ENCODE data around the gene SSBP3. TPM values are rescaled to one million over a fixed set of nuclear protein-coding genes. Genes with fewer than 3 reads are reported as not detected.

Gene SSBP3
- total RNA-seq, 2 donors from 2014 or later, result 63.8 to 76.5 TPM

- no peak overlapping the region for H3K4me3 ChIP-seq
- H3K4me1 ChIP-seq, result peaks cover 23% of the 10 kb centered on the region
- no peak for DNase-seq
- no peaks in the 10 kb centered on the region for H3K9me3 ChIP-seq
- H3K36me3 ChIP-seq, result no peaks in the 10 kb centered on the region
- no peak overlapping the region for H3K27ac ChIP-seq
- no peak for TF ChIP-seq CTCF (IDR thresholded peaks at IDR 0.05)
- intact Hi-C loops (cut with DNase I), result no loop called here
- H3K9ac ChIP-seq (ENCODE audit: low read depth in 2 of 2, low read length in 2 of 2), result no peak overlapping the region
- H3K27me3 ChIP-seq, result no peaks in the 10 kb centered on the region
Observed at GRCh38 chr1:54375712-54376429, 30.3 kb downstream of the SSBP3 start.

GRCh38 chr1:54375298-54375697 lies 30.9 kb downstream of the SSBP3 start:
- TF ChIP-seq CTCF (IDR thresholded peaks at IDR 0.05), result no peak
- H3K27me3 ChIP-seq, result no peaks in the 10 kb centered on the region
- H3K4me3 ChIP-seq, result no peak overlapping the region
- peaks cover 24% of the 10 kb centered on the region for H3K4me1 ChIP-seq
- H3K9me3 ChIP-seq, result no peaks in the 10 kb centered on the region
- no peak overlapping the region for H3K27ac ChIP-seq
- no peak for DNase-seq
- H3K9ac ChIP-seq (ENCODE audit: low read depth in 2 of 2, low read length in 2 of 2), result no peak overlapping the region
- H3K36me3 ChIP-seq, result no peaks in the 10 kb centered on the region
- intact Hi-C loops (cut with DNase I), result no loop called here

- TF ChIP-seq CTCF (IDR thresholded peaks at IDR 0.05), result no peak
Observed at GRCh38 chr1:54374766-54375165, 31.4 kb downstream of the SSBP3 start.

GRCh38 chr1:54372978-54373377 lies 33.2 kb downstream of the SSBP3 start:
- intact Hi-C loops (cut with DNase I), result no loop called here
- no peak overlapping the region for H3K4me3 ChIP-seq
- no peak for DNase-seq
- H3K4me1 ChIP-seq, result peaks cover 24% of the 10 kb centered on the region
- H3K9ac ChIP-seq (ENCODE audit: low read depth in 2 of 2, low read length in 2 of 2), result no peak overlapping the region
- TF ChIP-seq CTCF (IDR thresholded peaks at IDR 0.05), result no peak
- no peak overlapping the region for H3K27ac ChIP-seq
- no peaks in the 10 kb centered on the region for H3K36me3 ChIP-seq
- H3K9me3 ChIP-seq, result no peaks in the 10 kb centered on the region
- no peaks in the 10 kb centered on the region for H3K27me3 ChIP-seq

More at GRCh38 chr1:54374766-54375165, 31.4 kb downstream of the SSBP3 start:
- no peaks in the 10 kb centered on the region for H3K9me3 ChIP-seq
- DNase-seq, result no peak
- H3K27me3 ChIP-seq, result no peaks in the 10 kb centered on the region
- no peak overlapping the region for H3K27ac ChIP-seq
- no peak overlapping the region for H3K4me3 ChIP-seq
- intact Hi-C loops (cut with DNase I), result no loop called here
- H3K4me1 ChIP-seq, result peaks cover 24% of the 10 kb centered on the region
- no peak overlapping the region for H3K9ac ChIP-seq (ENCODE audit: low read depth in 2 of 2, low read length in 2 of 2)
- no peaks in the 10 kb centered on the region for H3K36me3 ChIP-seq

GRCh38 chr1:54371942-54372275 lies 34.3 kb downstream of the SSBP3 start:
- no peaks in the 10 kb centered on the region for H3K36me3 ChIP-seq

More at GRCh38 chr1:54371942-54372275, 34.3 kb downstream of the SSBP3 start:
- TF ChIP-seq CTCF (IDR thresholded peaks at IDR 0.05), result no peak
- Histone ChIP-seq H3K4me1 (peaks cover 24% of the 10 kb centered on the region), H3K9ac (ENCODE audit: low read depth in 2 of 2, low read length in 2 of 2) (peak overlapping the region in 1 of 2 donors; percentile 64), H3K4me3 (no peak overlapping the region), H3K27me3 (no peaks in the 10 kb centered on the region), H3K27ac (peak overlapping the region; percentile 46), H3K9me3 (no peaks in the 10 kb centered on the region)
- intact Hi-C loops (cut with DNase I), result no loop called here
- no peak for DNase-seq
